NCI-H1092 (cell line): ENCODE data around the gene GRID1.
"Not testable (repeated sequence)": the region's sequence is repeated elsewhere in the genome, so short reads cannot be mapped to it uniquely, and the experiment has no call there.

Experiments used
- DNase-seq: peaks from one replicate; lab custom pipeline; 2025; lab: John Stamatoyannopoulos, UW

Gene GRID1

DNA sequence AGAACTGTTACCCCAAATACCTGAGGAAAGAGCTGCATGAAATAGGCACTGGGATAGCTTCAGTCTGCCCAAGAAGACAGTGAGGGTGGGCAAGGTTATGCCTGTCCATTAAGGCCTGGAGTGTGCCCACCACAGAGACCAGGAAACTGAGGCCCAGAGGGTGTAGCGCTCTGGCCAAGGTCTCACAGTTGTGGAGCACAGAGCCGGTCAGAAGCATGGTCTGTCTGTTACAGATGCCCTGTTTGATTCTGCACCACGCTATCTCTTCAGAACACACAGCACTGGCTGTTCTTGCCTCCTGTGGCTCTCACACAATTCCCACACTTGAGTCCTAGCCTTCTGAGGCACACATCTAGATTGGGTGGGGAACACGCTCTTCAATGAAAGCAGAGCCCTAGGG is 261.4 kb downstream of the GRID1 start:
- DNase-seq: no peak

DNA sequence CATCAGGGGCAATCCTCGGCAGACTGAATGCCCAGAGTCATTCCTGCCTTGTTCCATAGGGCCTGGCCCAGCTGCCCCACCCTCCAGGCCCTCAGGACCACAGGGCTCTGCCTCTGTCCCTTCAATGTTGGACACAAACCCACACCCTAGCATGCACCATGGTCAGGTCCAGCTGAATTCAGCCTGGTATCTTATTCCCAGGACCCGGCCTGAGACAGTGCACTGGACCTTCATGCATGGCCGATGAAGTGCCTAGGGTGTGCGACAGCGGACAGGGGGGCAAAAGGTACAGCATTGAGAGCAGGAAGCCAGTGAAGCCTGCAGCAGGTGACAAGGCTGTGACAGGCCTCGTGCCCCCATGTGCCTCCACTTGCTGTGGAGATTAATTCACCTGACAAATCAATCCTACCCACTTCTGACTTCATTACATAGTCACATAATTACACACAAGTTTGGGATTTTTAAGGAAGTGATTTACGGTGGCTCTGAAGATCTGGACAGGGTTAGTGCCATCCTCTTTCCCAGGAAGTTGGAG is 261.9 kb downstream of the GRID1 start:
- DNase-seq: no peak

DNA sequence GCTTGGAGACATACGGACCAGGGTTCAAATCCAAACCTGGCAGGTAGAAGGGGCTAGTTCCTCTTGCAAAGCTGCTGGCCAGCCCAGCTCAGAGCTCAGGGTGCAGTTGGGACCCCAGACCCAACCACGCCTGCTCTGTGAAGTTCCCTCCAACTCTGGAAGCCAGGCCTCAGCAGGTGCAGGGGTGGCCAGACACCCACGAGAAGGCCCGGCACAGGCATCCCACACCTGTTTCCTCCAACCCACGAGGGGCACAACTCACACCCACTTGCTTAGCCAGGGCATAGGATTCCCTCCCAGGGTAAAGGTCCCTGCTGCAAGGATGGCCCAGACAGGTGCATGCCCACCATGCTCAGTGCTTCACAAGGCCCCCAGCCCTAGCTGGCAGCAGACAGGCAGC is 262.4 kb downstream of the GRID1 start:
- no peak for DNase-seq

DNA sequence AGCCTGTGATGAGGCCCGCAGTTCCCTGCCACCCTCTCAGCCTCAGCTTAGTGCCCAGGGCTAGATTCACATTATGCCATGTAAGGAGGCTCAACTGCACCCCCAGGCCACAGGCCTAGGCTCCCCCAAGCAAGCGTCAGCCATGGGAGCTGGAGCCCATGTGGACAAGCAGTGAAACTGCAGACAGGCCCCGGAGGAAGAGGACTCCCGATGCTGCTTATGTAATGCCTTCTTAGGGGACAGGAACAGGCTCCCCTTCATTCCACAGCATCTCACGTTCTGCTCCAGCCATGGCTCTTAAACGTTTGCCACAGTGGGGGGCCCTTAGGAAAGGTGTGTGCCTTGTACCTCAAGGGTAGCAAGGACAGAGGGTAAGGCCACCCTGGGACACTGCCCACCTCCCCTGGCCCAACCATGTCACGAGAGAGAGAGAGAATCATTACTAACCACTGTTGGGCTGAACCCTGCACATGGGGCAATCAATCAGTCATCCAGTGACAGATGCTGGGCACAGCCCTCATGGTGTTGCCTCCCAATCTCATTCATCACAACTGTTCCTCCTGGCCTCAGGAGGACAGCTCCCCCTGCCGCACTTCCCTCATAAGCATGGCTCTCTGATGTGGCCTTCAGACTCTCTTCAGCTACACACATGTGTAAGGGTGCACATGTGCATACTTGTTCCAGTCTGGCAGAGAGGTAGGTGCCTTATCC is 263.0 kb downstream of the GRID1 start:
- no peak for DNase-seq

DNA sequence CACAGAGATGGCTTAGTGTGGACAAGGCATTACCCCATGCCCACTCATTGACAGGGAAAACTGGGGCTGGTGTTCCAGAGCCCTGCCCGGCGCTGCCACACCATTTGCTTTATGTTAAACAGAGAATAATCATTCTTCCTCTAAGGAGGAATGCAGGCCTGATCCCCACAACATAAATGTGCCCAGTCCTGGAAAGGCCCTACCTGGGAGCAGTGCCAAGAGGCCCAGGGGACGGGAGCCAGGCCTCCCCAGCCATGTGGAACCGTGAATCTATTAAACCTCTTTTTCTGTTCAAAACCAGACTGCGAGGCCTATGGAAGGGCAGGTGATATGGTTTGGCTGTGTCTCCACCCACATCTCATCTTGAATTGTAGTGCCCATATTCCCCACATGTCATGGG is 264.1 kb downstream of the GRID1 start:
- no peak for DNase-seq

DNA sequence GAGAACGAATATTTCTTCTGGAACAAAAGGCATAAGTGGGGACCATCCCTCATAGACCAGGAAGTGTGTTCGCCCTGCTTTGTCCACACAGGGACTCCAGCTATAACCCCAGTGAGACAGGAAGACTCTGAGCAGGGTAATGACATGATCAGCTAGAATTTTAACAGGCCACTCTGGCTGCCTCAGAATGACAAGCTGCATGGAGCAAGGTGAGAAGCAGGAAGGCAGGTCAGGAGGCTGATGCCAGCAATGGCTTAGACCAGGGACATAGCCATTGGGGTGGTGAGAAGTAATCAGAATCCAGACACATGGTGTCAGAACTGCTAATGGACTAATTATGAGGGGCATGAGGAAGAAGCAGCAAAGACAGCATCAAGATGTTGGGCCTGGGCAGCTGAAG is 264.6 kb downstream of the GRID1 start:
- no peak for DNase-seq

- DNase-seq: no peak
These were observed 266.0 kb downstream of the GRID1 start for GRCh38 chr10:86100581-86101061.

- DNase-seq: no peak
These were observed 266.9 kb downstream of the GRID1 start for GRCh38 chr10:86099542-86100334.

- no peak for DNase-seq
These were observed 268.3 kb downstream of the GRID1 start for GRCh38 chr10:86098187-86098881.

- not testable (repeated sequence) for DNase-seq
These were observed 271.5 kb downstream of the GRID1 start for GRCh38 chr10:86095061-86095460.

DNA sequence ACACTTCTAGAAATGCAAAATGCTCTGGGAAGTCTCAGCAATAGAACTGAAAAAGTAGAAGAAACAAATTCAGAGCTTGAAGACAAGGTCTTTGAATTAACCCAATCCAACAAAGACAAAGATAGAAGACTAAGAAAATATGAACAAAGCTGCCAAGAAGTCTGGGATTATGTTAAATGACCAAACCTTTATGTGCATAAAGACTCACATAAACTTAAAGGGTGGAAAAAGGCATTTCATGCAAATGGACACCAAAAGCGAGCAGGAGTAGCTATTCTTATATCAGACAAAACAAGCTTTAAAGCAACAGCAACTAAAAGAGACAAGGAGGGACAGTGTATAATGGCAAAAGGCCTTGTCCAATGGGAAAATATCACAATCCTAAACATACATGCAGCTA is 274.3 kb downstream of the GRID1 start:
- DNase-seq: not testable (repeated sequence)

- DNase-seq: no peak
These were observed 275.4 kb downstream of the GRID1 start for GRCh38 chr10:86091216-86091615.

GRCh38 chr10:86090807-86091206 is 275.8 kb downstream of the GRID1 start:
- no peak for DNase-seq

- no peak for DNase-seq
These were observed 278.9 kb downstream of the GRID1 start for GRCh38 chr10:86087716-86088115.

DNA sequence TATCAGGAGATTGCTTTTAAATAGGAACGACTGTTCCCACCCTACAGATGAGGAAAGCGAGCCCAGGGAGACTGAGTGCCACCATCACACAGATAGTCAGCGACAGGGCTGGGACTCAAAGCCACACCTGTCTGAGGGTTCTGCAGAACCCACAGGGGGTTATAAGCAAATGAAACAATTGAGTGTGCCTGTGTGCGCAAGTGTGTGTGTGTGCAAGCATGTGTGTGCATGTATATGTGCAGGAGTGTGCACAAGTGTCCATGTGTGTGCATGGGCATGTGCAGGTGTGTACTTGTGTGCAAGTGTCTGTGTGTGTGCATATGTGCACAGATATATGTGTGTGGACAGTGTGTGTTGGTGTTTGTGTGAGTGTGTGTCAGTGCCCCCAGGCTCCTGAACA is 280.2 kb downstream of the GRID1 start:
- DNase-seq: no peak

- DNase-seq: no peak
These were observed 280.9 kb downstream of the GRID1 start for GRCh38 chr10:86085686-86086085.

DNA sequence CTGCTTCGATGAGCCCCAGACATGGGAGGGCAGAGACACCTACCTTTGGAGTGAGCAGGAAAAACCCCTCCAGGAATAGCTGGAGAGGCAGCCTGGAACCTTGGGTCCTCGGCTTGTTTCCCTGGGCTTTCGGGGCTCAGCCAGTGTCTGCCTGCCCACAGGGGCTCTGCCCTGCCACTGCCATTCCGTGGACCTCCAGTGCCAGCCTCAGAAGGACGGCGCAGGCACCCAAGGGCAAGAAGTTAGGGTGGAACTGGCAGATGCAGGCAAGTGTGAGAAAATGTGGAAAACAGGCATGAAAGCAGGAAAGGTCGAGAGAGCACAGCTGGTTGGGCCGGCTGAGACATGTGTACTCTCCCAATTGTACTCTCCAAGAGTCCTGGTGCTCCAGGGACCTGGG is 281.5 kb downstream of the GRID1 start:
- DNase-seq: no peak

GRCh38 chr10:86084585-86084984 is 282.0 kb downstream of the GRID1 start:
- DNase-seq: no peak

GRCh38 chr10:86083664-86084175 is 282.9 kb downstream of the GRID1 start:
- DNase-seq: no peak

- no peak for DNase-seq
These were observed 283.4 kb downstream of the GRID1 start for GRCh38 chr10:86083206-86083605.

DNA sequence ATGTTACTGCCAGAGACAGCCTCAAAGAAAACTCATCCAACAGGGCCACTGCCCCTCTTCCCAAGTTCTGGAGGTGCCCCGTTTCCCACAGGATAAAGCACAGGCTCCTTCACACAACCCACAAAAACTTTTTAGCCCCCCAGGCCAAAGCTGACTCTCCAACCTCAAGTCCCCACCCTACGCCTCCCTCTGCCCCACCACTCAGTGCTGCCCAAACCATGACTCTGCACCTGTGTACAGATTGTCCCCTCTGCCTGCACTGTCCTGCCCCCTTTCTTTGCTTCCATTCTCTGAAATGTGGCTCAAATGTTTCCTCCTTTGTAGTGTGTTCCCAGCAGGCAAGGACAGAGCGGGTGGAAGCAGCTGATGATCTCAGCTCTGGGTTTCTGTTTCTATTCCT is 284.0 kb downstream of the GRID1 start:
- DNase-seq: no peak

- no peak for DNase-seq
These were observed 287.5 kb downstream of the GRID1 start for GRCh38 chr10:86079088-86079487.
